HG03196 (cell line): ENCODE measurements around the gene STPG3.

Experiments
- ATAC-seq: cut with Tn5 transposase; IDR thresholded peaks from one replicate; pipeline ENCODE4 v1.9.1; 2021; ENCODE audit not compliant: unreplicated experiment

STPG3 gene

DNA sequence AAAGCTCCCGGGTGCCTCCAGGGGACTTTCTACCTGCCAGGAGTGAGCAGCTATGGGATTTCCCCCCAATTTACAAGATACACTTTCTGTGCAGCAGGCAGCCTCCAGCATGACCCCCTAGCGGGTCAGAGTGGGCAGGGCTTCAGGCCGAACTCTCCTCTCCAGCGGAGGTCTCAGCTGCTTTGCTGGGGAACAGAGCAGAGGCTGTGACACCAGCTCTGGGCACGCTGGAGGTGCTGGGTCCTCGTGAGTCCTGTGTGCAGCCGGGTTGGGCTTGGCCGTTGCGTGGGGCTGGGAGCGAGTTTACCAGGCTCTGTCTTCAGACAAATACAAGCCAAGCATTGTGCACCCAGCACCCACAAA lies 48.1 kb downstream of the STPG3 start:
- ATAC-seq: no peak

DNA sequence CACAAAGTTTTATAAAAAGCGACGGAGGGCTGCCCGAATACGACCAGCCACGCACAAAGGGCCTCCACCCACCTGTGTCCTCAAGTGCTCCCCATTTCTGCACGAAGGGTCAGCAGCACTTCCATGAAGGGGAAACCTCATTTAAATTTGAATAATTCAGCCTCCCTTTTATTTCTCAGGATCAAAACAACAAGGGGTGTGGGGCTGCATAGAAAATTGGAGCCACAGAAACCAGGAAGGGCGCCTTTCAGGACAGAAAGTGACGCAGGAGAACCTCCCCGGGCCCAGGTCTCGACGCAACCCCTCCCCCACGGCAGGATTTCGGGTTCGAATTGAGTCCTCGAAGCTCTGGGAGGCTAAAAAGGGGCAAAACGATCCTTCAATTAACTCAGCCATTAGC lies 48.9 kb downstream of the STPG3 start:
- no peak for ATAC-seq

DNA sequence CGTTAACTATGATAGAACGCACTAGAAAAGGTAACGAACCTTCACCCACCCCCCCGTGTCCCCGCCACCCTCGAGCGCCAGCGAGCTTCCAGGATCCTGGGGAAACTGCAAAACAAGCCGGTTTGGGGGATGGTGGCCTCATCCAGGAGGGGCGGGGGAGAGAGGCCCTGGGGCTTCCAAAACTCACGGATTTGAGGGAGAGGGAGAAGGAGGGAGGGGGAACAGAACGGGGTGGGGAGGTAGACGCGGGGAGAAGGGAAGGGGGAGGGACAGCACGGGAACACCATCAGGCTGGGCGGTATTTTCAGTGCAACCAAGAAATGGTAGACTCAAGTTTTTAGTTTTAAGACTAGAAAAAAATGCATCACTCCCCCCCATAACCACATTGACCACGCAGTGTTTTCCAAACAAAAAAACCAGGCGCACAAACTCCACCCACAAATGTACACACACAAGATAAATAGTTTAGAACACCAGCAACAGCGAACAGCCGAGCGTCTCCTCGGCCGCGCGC lies 49.5 kb downstream of the STPG3 start:
- ATAC-seq: no peak

DNA sequence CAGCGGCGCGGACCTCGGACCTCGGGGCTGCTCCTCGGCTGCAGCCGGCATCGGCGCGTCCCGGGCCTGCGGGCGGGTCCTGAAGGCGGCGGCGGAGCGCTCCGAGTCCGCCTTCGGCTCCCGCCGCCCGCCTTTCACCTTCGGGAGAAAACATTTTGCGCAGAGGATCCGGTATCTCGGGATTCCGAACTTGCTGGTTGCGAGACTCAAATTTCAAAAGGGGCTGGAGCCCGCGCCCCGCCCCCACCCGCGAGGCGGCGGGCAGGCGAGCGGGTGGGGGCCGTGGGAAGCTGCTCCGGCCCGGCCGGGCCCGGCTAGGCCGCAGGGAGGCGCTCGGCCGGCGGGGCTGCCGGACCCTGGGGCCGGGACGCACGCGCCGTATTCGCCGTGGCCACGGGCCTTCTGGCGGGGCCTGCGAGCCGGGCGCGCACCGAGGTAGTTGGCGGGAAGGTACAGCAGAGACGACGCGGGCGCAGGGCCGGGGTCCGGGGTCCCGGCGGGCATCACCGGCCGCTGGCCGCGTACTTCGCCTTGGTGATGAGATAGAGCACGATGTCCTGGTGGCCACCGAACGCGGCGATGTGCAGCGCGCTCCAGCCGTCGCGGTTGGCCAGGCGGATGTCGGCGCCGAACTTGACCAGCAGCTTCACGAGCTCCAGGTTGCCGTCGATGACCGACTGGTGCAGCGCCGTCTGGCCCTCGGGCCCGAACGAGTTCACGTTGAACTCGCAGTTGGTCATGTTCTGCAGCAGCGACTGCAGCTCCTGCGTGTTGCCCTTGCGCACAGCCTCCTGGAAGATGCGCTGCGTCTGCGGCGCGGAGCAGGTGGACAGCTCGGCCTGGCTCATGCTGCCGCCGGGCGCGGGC lies 50.2 kb downstream of the STPG3 start:
- ATAC-seq: peak; percentile 5

DNA sequence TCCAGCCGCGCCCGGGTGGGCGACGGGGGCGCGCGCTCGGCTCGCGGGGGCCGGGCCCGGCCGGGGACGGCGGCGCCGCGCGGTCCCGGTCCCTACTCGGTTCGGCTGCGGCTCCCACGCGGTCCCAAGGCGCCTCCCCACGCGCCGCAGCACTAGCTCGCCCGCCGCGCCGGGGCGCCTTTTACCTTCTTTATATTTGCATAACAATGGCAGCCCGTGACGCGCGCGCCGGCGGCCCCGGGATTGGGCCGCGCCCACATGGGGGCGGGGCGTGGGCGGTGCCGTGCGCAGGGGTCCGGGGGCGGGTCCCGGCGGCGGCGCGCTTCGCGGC lies 51.0 kb downstream of the STPG3 start, which contains the start of gene NRARP:
NRARP (minus strand) TSS at position 154 of the 331 bp plus-strand sequence. CDS start 343 bp downstream, outside the sequence.
- ATAC-seq: peak; percentile 63

DNA sequence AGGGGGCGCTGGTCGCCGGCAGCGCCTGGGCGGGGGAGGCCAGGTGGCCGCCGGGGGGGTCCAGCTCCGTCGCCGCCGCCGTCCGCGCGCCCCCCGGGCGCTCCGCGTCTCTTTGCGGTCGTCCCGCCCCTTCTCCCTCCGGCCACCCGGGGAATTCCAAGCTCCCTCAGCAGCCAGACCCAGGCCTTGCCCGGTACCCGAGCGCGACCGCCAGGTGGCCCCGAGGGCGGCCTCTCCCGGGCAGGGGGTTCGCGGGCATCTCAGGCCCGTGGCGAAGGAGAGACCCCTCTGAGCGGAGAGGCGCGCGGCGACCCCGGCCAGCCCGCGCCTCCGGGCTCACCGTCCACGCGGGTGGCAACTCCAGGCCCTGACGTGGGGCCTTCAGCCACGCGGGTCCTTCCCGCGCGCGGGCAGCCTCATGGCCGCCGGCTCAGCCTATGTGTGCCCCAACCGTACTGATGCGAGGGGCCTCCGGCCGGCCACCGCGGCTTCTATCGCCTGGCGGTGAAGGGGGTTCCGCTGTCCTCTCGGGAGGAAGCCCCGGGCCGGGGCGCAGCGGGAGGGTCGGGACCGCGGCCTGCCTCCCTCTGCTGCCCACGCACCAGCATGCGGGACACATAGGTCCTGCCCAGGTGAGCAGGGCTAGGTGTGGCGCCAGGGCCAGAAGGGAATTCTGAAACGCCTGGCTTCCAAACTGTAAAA lies 51.5 kb downstream of the STPG3 start:
- peak; percentile 31 for ATAC-seq
